Cardiac muscle cell (in vitro differentiated cells and primary cell): ENCODE data around the gene NEURL1B. TPM values are rescaled to one million over a fixed set of nuclear protein-coding genes. Genes with fewer than 3 reads are reported as not detected.

Experiments used
- DNase-seq, 2 donors: peaks; one replicate each; pipeline versions ENCODE4 v3.0.0 to v3.0.0-alpha.2; 2010 to 2017; ENCODE audit warnings: low read depth in 1 of 2, low spot score in 1 of 2
- H3K27ac ChIP-seq: fragments of 200-600 bp; sonication (generic); 2 replicates; pipeline ENCODE4 v1.5.1; 2016
- H3K27me3 ChIP-seq: fragments of 200-600 bp; sonication (generic); 2 replicates; pipeline ENCODE4 v1.6.0; 2016; ENCODE audit warnings: control low read depth
- H3K36me3 ChIP-seq: fragments of 200-600 bp; sonication (generic); 2 replicates; pipeline ENCODE4 v1.5.1; 2016; ENCODE audit warnings: control low read depth
- H3K4me1 ChIP-seq: fragments of 200-600 bp; sonication (generic); 2 replicates; pipeline ENCODE4 v1.8.1; 2017; ENCODE audit warnings: low read depth, mild to moderate bottlenecking, mixed run types
- H3K4me3 ChIP-seq: fragments of 200-600 bp; sonication (generic); 2 replicates; pipeline ENCODE4 v1.5.1; 2016; ENCODE audit warnings: mild to moderate bottlenecking
- H3K9me3 ChIP-seq: fragments of 200-600 bp; sonication (generic); 2 replicates; pipeline ENCODE4 v1.5.1; 2017; ENCODE audit warnings: low read depth, mild to moderate bottlenecking, control low read depth
- CTCF ChIP-seq: IDR thresholded peaks from 2 replicates; pipeline ENCODE4 v1.5.1; 2012; ENCODE audit warnings: low read depth, mild to moderate bottlenecking, low read length
- polyA plus RNA-seq: library from polyadenylated mRNA; unstranded; fragments of >200 nt; fragmentation: Nextera tagmentation; extraction: Ambion mirVana; gene quantifications from 2 replicates; pipeline ENCODE4 v1.2.1, GENCODE V29; 2016
- total RNA-seq: library from RNA; depleted of rRNA; stranded (reverse); fragments of >200 nt; gene quantifications from 2 replicates; pipeline ENCODE4 v1.2.3, GENCODE V29; 2016

Gene NEURL1B
- total and polyA plus RNA-seq, 2 experiments from 2014 or later, result 4.6 to 55.8 TPM

- no peak for TF ChIP-seq CTCF
- no peak overlapping the region for H3K4me3 ChIP-seq
- DNase-seq, result no peak
- H3K36me3 ChIP-seq, result no peaks in the 10 kb centered on the region
- peaks cover 8% of the 10 kb centered on the region for H3K4me1 ChIP-seq
- H3K27me3 ChIP-seq, result no peaks in the 10 kb centered on the region
- no peak overlapping the region for H3K27ac ChIP-seq
- no peaks in the 10 kb centered on the region for H3K9me3 ChIP-seq
These were observed 22.3 kb upstream of the NEURL1B start for GRCh38 chr5:172618574-172619365.

GRCh38 chr5:172620506-172620905, 20.6 kb upstream of the NEURL1B start:
- H3K9me3 ChIP-seq, result no peaks in the 10 kb centered on the region
- peak overlapping the region; percentile 2 for H3K27ac ChIP-seq
- DNase-seq, result peak in 1 of 2 donors; percentile 41
- H3K27me3 ChIP-seq, result no peaks in the 10 kb centered on the region
- H3K4me1 ChIP-seq, result peaks cover 8% of the 10 kb centered on the region
- no peak for TF ChIP-seq CTCF
- H3K4me3 ChIP-seq, result no peak overlapping the region
- H3K36me3 ChIP-seq, result no peaks in the 10 kb centered on the region

- H3K4me3 ChIP-seq, result no peak overlapping the region
- H3K27me3 ChIP-seq, result no peaks in the 10 kb centered on the region
- no peak for DNase-seq
- no peak overlapping the region for H3K27ac ChIP-seq
- H3K36me3 ChIP-seq, result no peaks in the 10 kb centered on the region
- no peak for TF ChIP-seq CTCF
- no peaks in the 10 kb centered on the region for H3K9me3 ChIP-seq
- peaks cover 8% of the 10 kb centered on the region for H3K4me1 ChIP-seq
These were observed 18.7 kb upstream of the NEURL1B start for GRCh38 chr5:172622091-172623046.

- TF ChIP-seq CTCF, result no peak
- no peak for DNase-seq
These were observed 17.6 kb upstream of the NEURL1B start for GRCh38 chr5:172623313-172623980.

GRCh38 chr5:172624083-172624995, 16.7 kb upstream of the NEURL1B start:
- no peaks in the 10 kb centered on the region for H3K9me3 ChIP-seq
- H3K27me3 ChIP-seq, result no peaks in the 10 kb centered on the region
- DNase-seq, result no peak
- H3K4me1 ChIP-seq, result peaks cover 8% of the 10 kb centered on the region
- TF ChIP-seq CTCF, result no peak
- H3K4me3 ChIP-seq, result no peak overlapping the region
- H3K36me3 ChIP-seq, result no peaks in the 10 kb centered on the region
- H3K27ac ChIP-seq, result no peak overlapping the region

More at GRCh38 chr5:172623313-172623980, 17.6 kb upstream of the NEURL1B start:
- Histone ChIP-seq H3K27me3 (no peaks in the 10 kb centered on the region), H3K36me3 (no peaks in the 10 kb centered on the region), H3K27ac (no peak overlapping the region), H3K4me3 (no peak overlapping the region), H3K4me1 (peaks cover 8% of the 10 kb centered on the region), H3K9me3 (no peaks in the 10 kb centered on the region)
